Stomach (tissue), 9 donors: ENCODE data around the gene TRIM9. TPM values are rescaled to one million over a fixed set of nuclear protein-coding genes. Genes with fewer than 3 reads are reported as not detected.

ENCODE experiments used
- DNase-seq, 2 donors: peaks; one replicate each; pipeline versions ENCODE4 v3.0.0 to v3.0.0-alpha.2; 2013 to 2019
- H3K27ac ChIP-seq, 5 donors: fragments of 200-600 bp in 4 of 5; sonication (generic) in 4 of 5; one replicate each; pipeline ENCODE4 v1.5.1; 2013 to 2019; ENCODE audit warnings: mild to moderate bottlenecking in 1 of 5, moderate library complexity in 1 of 5
- H3K27me3 ChIP-seq, 3 donors: fragments of 200-600 bp; sonication (generic); one replicate each; pipeline ENCODE4 v1.5.1; 2017 to 2019; ENCODE audit warnings: mixed run types in 1 of 3
- H3K36me3 ChIP-seq, 4 donors: fragments of 200-600 bp; sonication (generic); 1 replicate in 3 of 4; 2 replicates in 1 of 4; pipeline ENCODE4 v1.5.1; 2016 to 2019
- H3K4me1 ChIP-seq, 4 donors: fragments of 200-600 bp; sonication (generic); one replicate each; pipeline ENCODE4 v1.5.1; 2016 to 2019
- H3K4me3 ChIP-seq, 4 donors: fragments of 200-600 bp; sonication (generic) in 3 of 4; one replicate each; pipeline ENCODE4 v1.5.1; 2016 to 2019; ENCODE audit warnings: mild to moderate bottlenecking in 1 of 4
- H3K9me3 ChIP-seq, 4 donors: fragments of 200-600 bp; sonication (generic); one replicate each; pipeline ENCODE4 v1.5.1; 2016 to 2019
- EP300 ChIP-seq: sonication (generic); formaldehyde crosslinking; IDR thresholded peaks from one replicate; pipeline ENCODE4 v1.6.1; 2017; ENCODE audit warnings: antibody characterized with exemption
- POLR2A ChIP-seq, 4 donors: fragments of 450-650 bp; IDR thresholded peaks; one replicate each; pipeline ENCODE4 v1.6.1; 2016; ENCODE audit warnings: antibody characterized with exemption in 4 of 4, control low read depth in 2 of 4, mild to moderate bottlenecking in 1 of 4, moderate library complexity in 1 of 4
- POLR2AphosphoS5 ChIP-seq, 3 donors: sonication (generic); formaldehyde crosslinking; IDR thresholded peaks; one replicate each; pipeline ENCODE4 v1.6.1; 2016; ENCODE audit warnings: antibody characterized with exemption in 3 of 3
- WGBS, 5 donors: extraction: QIAGEN DNeasy Blood & Tissue Kit in 3 of 5; methylation state at CpG; one replicate each; pipeline versions ENCODE4 v1.1.5 to v1.1.7; 2013 to 2018; 5-methylcytosine and 5-hydroxymethylcytosine counted together
- intact Hi-C: fragments of 100-400 bp; cut with DNase I; formaldehyde crosslinking; loops from one replicate; pipeline ENCODE4 v1.15.1; 2023; ENCODE audit warnings: low total_unique reads
- polyA plus RNA-seq, 3 donors: library from polyadenylated mRNA; stranded (reverse); fragments of 200-250 nt; gene quantifications; one replicate each; pipeline ENCODE4 v1.2.3, GENCODE V29; 2013
- total RNA-seq, 5 donors: library from RNA; depleted of rRNA; stranded (reverse); fragments of >200 nt; gene quantifications; one replicate each; pipeline versions ENCODE4 v1.1.0 to v1.2.3, GENCODE V29; 2014 to 2016
- TF ChIP-seq, protein P1 (sequence below), 7 experiments: fragments of 450-650 bp in 4 of 7; fragments of 200-600 bp in 3 of 7; sonication (generic) in 3 of 7; IDR thresholded peaks; one replicate each; pipeline ENCODE4 v1.5.1; 2016 to 2019; ENCODE audit warnings: antibody characterized with exemption in 7 of 7, control low read depth in 2 of 7, mild to moderate bottlenecking in 1 of 7
- donor health status: healthy with polysubstance abuse.
- donor health status: Bipolar disorder and iron deficiency.
- donor health status: healthy.

The TRIM9 gene
- total and polyA plus RNA-seq, 8 donors, result 0.45 to 15.1 (median 1.2) TPM

DNA sequence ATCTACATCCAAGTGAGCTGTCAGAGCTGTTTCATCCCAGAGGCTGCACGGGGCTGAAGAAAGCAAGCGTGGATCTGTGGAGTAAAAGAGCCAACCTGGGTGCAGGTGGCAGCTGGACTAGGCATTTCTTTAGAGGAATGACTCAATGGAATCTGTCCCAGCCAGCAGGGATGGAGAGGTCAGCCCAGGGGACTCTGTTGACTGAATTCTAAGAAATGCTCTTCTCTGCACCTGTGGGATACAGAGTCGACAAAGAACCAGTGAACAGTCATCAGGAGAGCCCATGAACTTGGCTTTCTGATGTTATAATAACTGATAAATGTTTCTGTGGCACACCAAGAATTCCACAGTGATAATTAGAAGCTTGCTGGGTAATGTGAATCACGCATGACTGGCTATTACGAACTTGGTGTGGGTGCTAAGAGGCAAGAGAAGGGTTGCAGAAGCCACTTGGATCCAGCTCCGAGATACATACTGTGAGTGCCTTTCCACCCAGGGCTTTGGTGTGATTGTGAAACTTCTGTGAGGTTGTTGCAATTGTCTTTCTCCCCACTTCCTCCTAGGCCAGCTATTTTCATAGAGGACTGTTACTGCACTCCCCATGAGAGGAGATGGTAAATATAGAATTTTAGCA lies 166.8 kb downstream of the TRIM9 start:
- H3K9me3 ChIP-seq, result no peaks in the 10 kb centered on the region
- 85 to 94% (median 89%) methylated on average over 6 of the region's 6 CpGs for WGBS, 5 donors
- peak overlapping the region in 2 of 5 donors; percentile 50 to 67 for H3K27ac ChIP-seq
- intact Hi-C loops, result loop anchor here (5.0 kb wide), 1 partner anchor 241 kb away; no protein-coding TSS in a partner anchor
- no peaks in the 10 kb centered on the region for H3K27me3 ChIP-seq
- peaks cover 0 to 13% (median 0%) of the 10 kb centered on the region in 4 donors for H3K4me1 ChIP-seq
- TF ChIP-seq EP300 (no peak), POLR2AphosphoS5 (IDR thresholded peaks at IDR 0.05) (no peak)
- DNase-seq, result no peak
- H3K36me3 ChIP-seq, result peaks cover 4 to 60% (median 47%) of the 10 kb centered on the region in 4 donors
- H3K4me3 ChIP-seq, result no peak overlapping the region

DNA sequence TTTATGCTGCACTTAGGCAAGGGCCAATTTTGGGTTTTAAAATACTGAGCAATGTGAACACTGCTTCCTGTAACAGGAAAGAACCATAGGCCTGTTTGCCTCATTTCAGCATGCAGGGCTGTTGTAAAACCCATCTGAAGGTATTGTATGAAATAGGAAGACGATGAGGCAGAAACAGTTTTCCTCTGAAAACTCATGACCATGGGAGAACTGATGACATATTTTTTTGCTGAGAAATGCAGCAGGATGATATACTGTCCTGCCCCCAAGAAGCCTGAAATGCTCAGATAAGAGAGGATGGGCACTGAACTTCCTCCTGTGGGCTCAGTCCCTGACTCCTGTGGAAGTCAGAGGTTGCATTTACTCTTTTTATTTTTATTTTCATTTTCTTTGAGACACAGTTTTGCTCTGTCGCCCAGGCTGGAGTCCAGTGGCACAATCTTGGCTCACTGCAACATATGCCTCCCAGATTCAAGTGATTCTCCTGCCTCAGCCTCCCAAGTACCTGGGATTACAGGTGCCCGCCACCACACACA lies 168.0 kb downstream of the TRIM9 start:
- WGBS, 5 donors, result 75 to 87% (median 85%) methylated on average over 3 of the region's 3 CpGs

More for the DNA sequence above, 168.0 kb downstream of the TRIM9 start:
- Histone ChIP-seq H3K36me3 (peaks cover 10 to 60% (median 55%) of the 10 kb centered on the region in 4 donors), H3K4me1 (peaks cover 0 to 2% (median 0%) of the 10 kb centered on the region in 4 donors), H3K27ac (peak overlapping the region in 2 of 5 donors; percentile 50 to 51), H3K9me3 (no peaks in the 10 kb centered on the region), H3K4me3 (no peak overlapping the region), H3K27me3 (no peaks in the 10 kb centered on the region)
- intact Hi-C loops, result loop anchor here (5.0 kb wide), 1 partner anchor 240 kb away; no protein-coding TSS in a partner anchor
- TF ChIP-seq EP300 (no peak), POLR2AphosphoS5 (IDR thresholded peaks at IDR 0.05) (no peak), POLR2A (IDR thresholded peaks at IDR 0.05) (no peak)
- TF ChIP-seq, protein P1, sequence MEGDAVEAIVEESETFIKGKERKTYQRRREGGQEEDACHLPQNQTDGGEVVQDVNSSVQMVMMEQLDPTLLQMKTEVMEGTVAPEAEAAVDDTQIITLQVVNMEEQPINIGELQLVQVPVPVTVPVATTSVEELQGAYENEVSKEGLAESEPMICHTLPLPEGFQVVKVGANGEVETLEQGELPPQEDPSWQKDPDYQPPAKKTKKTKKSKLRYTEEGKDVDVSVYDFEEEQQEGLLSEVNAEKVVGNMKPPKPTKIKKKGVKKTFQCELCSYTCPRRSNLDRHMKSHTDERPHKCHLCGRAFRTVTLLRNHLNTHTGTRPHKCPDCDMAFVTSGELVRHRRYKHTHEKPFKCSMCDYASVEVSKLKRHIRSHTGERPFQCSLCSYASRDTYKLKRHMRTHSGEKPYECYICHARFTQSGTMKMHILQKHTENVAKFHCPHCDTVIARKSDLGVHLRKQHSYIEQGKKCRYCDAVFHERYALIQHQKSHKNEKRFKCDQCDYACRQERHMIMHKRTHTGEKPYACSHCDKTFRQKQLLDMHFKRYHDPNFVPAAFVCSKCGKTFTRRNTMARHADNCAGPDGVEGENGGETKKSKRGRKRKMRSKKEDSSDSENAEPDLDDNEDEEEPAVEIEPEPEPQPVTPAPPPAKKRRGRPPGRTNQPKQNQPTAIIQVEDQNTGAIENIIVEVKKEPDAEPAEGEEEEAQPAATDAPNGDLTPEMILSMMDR (IDR thresholded peaks at IDR 0.05), result no peak
- DNase-seq, result no peak

Other genes with a start within 250 kb of the TRIM9 start
- gene ABHD12B, start 223.1 kb downstream of the TRIM9 start, total RNA-seq, result not detected
- under 1 TPM in 1 of 3 donors, not detected in 2; 0.23 TPM for gene ABHD12B, start 223.1 kb downstream of the TRIM9 start, polyA plus RNA-seq
- 10 to 100 TPM in 4 of 5 donors, 1 to 10 TPM in 1; 6.7 to 26.1 (median 17.4) TPM for gene PYGL, start 150.6 kb downstream of the TRIM9 start, total RNA-seq
- gene PYGL, start 150.6 kb downstream of the TRIM9 start, polyA plus RNA-seq, result 10 to 100 TPM; 10.4 to 35.6 (median 18.3) TPM
- gene TMX1, start 145.1 kb upstream of the TRIM9 start, total RNA-seq, result 10 to 100 TPM in 3 of 5 donors, 1 to 10 TPM in 2; 2.0 to 45.5 (median 10.5) TPM
- gene TMX1, start 145.1 kb upstream of the TRIM9 start, polyA plus RNA-seq, result 1 to 10 TPM; 4.9 to 7.9 (median 7.4) TPM